Fibroblast of mammary gland (primary cell): ENCODE results near the gene STX8.

Experiments
- DNase-seq: peaks from one replicate; pipeline ENCODE4 v3.0.0-alpha.2; 2010; ENCODE audit warnings: low read depth
- H3K4me3 ChIP-seq: 2 replicates; pipeline ENCODE4 v1.5.1; 2011; ENCODE audit warnings: low read depth, mild to moderate bottlenecking, low read length, moderate library complexity; ENCODE audit not compliant: control insufficient read depth
- CTCF ChIP-seq: conservative IDR thresholded peaks from 2 replicates; pipeline ENCODE4 v1.5.1; 2011; ENCODE audit warnings: low read depth, low read length, inconsistent platforms; ENCODE audit not compliant: control insufficient read depth, insufficient read depth

The STX8 gene

GRCh38 chr17:9270921-9271320 lies 304.7 kb downstream of the STX8 start:
- H3K4me3 ChIP-seq, result no peak overlapping the region
- TF ChIP-seq CTCF, result no peak
- no peak for DNase-seq

GRCh38 chr17:9269350-9270035 lies 306.1 kb downstream of the STX8 start:
- no peak for DNase-seq
- H3K4me3 ChIP-seq, result no peak overlapping the region
- no peak for TF ChIP-seq CTCF

- no peak overlapping the region for H3K4me3 ChIP-seq
- no peak for DNase-seq
- TF ChIP-seq CTCF, result no peak
Measured at GRCh38 chr17:9268546-9268945, 307.1 kb downstream of the STX8 start.

GRCh38 chr17:9266697-9267117 lies 308.9 kb downstream of the STX8 start:
- TF ChIP-seq CTCF, result no peak
- DNase-seq, result no peak
- no peak overlapping the region for H3K4me3 ChIP-seq

GRCh38 chr17:9266031-9266680 lies 309.5 kb downstream of the STX8 start:
- TF ChIP-seq CTCF, result no peak
- DNase-seq, result no peak
- no peak overlapping the region for H3K4me3 ChIP-seq

GRCh38 chr17:9261081-9262012 lies 314.3 kb downstream of the STX8 start:
- no peak for TF ChIP-seq CTCF
- no peak for DNase-seq
- H3K4me3 ChIP-seq, result no peak overlapping the region
